Kidney (tissue), 14 donors: ENCODE measurements around the gene FAM78A. TPM values are rescaled to one million over a fixed set of nuclear protein-coding genes. Genes with fewer than 3 reads are reported as not detected.

Experiments
- DNase-seq, 5 donors: peaks; one replicate each; pipeline ENCODE4 v3.0.0-alpha.2; 2013 to 2020
- FAIRE-seq: peaks from 2 replicates; lab custom pipeline; 2012; peaks lifted over from hg19 to GRCh38; lab: Jason Lieb, UNC
- H3K27ac ChIP-seq, 2 donors: one replicate each; pipeline ENCODE4 v1.7.0; 2013; ENCODE audit warnings: low read depth in 2 of 2, low read length in 2 of 2, inconsistent platforms in 1 of 2
- H3K27me3 ChIP-seq: one replicate; pipeline ENCODE4 v1.7.1; 2013; ENCODE audit warnings: low read length, inconsistent platforms; ENCODE audit not compliant: control insufficient read depth, insufficient read depth
- H3K36me3 ChIP-seq, 3 donors: one replicate each; pipeline versions ENCODE4 v1.7.0 to v1.7.1; 2013; ENCODE audit warnings: low read length in 3 of 3, control low read depth in 1 of 3, inconsistent platforms in 1 of 3; ENCODE audit not compliant: insufficient read depth in 3 of 3, control insufficient read depth in 2 of 3
- H3K4me1 ChIP-seq, 3 donors: one replicate each; pipeline versions ENCODE4 v1.7.0 to v1.7.1; 2013; ENCODE audit warnings: low read length in 3 of 3, inconsistent platforms in 1 of 3, low read depth in 1 of 3; ENCODE audit not compliant: control insufficient read depth in 2 of 3, insufficient read depth in 2 of 3
- H3K4me3 ChIP-seq, 3 donors: one replicate each; pipeline versions ENCODE4 v1.7.0 to v1.8.1; 2013; ENCODE audit warnings: low read length in 3 of 3, control low read depth in 1 of 3, inconsistent platforms in 1 of 3
- H3K9ac ChIP-seq, 3 donors: one replicate each; pipeline versions ENCODE4 v1.7.0 to v1.7.1; 2013; ENCODE audit warnings: low read length in 3 of 3, control low read depth in 1 of 3, inconsistent platforms in 1 of 3
- H3K9me3 ChIP-seq, 3 donors: one replicate each; pipeline versions ENCODE4 v1.7.0 to v1.7.1; 2013; ENCODE audit warnings: low read length in 3 of 3, control low read depth in 1 of 3, inconsistent platforms in 1 of 3; ENCODE audit not compliant: control insufficient read depth in 2 of 3, insufficient read depth in 1 of 3
- CTCF ChIP-seq: IDR thresholded peaks from 3 replicates; pipeline ENCODE4 v1.5.1; 2012; ENCODE audit warnings: mild to moderate bottlenecking, moderate library complexity, borderline replicate concordance; ENCODE audit not compliant: insufficient read depth; ENCODE audit errors: extremely low read depth
- intact Hi-C: fragments of 100-400 bp; cut with DNase I; formaldehyde crosslinking; loops from one replicate; pipeline ENCODE4 v1.11.1; 2022
- polyA plus RNA-seq: library from polyadenylated mRNA; stranded (reverse); fragments of 350-450 nt; fragmentation: Illumina TruSeq; extraction: RNeasy Lipid Tissue Mini Kit (QIAGEN cat#74804); gene quantifications from one replicate; pipeline ENCODE4 v1.2.3, GENCODE V29; 2014; ENCODE audit warnings: low read depth, low replicate concordance; ENCODE audit not compliant: insufficient read depth
- total RNA-seq: library from RNA; stranded (reverse); fragmentation: NEBNext Ultra II Directional; extraction: Animal tissue kit (Norgen Biotek cat#: 25700); gene quantifications from one replicate; pipeline ENCODE4 v1.2.1, GENCODE V29; 2021
- donor health status: control.
- donor health status: control.
- donor health status: control.
- donor health status: control.
- donor health status: control.
- donor health status: DM: yes; HTN: yes; CAD: no.
- donor health status: Normal renal cell carcinoma (clear cell type).

The FAM78A gene
- total and polyA plus RNA-seq, 2 donors from 2014 or later, result 1.6 to 6.1 TPM

GRCh38 chr9:131309530-131310276 lies 33.4 kb upstream of the FAM78A start:
- FAIRE-seq, result no peak
- no peak for TF ChIP-seq CTCF

GRCh38 chr9:131308906-131309529 lies 32.7 kb upstream of the FAM78A start:
- Histone ChIP-seq H3K4me3 (no peak overlapping the region), H3K4me1 (peaks cover 0 to 2% (median 0%) of the 10 kb centered on the region in 3 donors), H3K9me3 (no peaks in the 10 kb centered on the region), H3K36me3 (no peaks in the 10 kb centered on the region), H3K27ac (no peak overlapping the region), H3K9ac (no peak overlapping the region), H3K27me3 (no peaks in the 10 kb centered on the region)
- FAIRE-seq (no peak), DNase-seq (no peak)
- no peak for TF ChIP-seq CTCF
- intact Hi-C loops, result no loop called here

More at GRCh38 chr9:131309530-131310276, 33.4 kb upstream of the FAM78A start:
- peaks cover 0 to 2% (median 0%) of the 10 kb centered on the region in 3 donors for H3K4me1 ChIP-seq
- DNase-seq, result no peak
- H3K27ac ChIP-seq, result no peak overlapping the region
- H3K36me3 ChIP-seq, result no peaks in the 10 kb centered on the region
- H3K27me3 ChIP-seq, result no peaks in the 10 kb centered on the region
- H3K9me3 ChIP-seq, result no peaks in the 10 kb centered on the region
- no peak overlapping the region for H3K9ac ChIP-seq
- no peak overlapping the region for H3K4me3 ChIP-seq
- intact Hi-C loops, result no loop called here

GRCh38 chr9:131308452-131308851 lies 32.1 kb upstream of the FAM78A start:
- Histone ChIP-seq H3K36me3 (no peaks in the 10 kb centered on the region), H3K4me3 (no peak overlapping the region), H3K4me1 (peaks cover 0 to 2% (median 0%) of the 10 kb centered on the region in 3 donors), H3K27me3 (no peaks in the 10 kb centered on the region), H3K27ac (no peak overlapping the region), H3K9ac (no peak overlapping the region), H3K9me3 (no peaks in the 10 kb centered on the region)
- FAIRE-seq (no peak), DNase-seq (no peak)
- intact Hi-C loops, result no loop called here
- TF ChIP-seq CTCF, result no peak
